ENCODE measurements around the gene NEDD4L. TPM values are rescaled to one million over a fixed set of nuclear protein-coding genes. Genes with fewer than 3 reads are reported as not detected.

Gene NEDD4L
- total and polyA plus RNA-seq, 5 donors from 2014 or later, result 4.4 to 19.6 (median 7.8) TPM

DNA sequence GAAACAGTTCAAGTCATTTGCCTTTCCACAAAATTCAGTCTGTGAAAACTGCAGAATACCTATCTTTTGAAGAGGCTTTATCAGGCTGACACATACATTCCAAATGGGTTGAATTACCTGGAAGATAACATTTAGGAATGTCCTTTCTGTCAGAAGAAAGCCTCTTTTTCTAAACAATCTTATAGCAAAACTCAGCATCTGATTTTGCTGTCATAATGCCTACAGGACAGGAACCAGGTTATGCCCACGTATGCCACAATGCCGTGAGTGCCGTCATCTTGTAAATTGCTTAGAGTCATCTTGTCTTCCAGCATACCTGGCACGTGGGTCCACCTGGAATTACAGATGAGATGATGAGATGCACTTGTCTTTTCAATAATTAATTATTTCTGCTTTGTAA is 309.6 kb downstream of the NEDD4L start:
- Mint-ChIP-seq H3K4me3 (no peak overlapping the region), H3K27ac (no peak overlapping the region), H3K4me1 (peaks cover 0 to 4% (median under 1%) of the 10 kb centered on the region in 4 donors), H3K9me3 (no peaks in the 10 kb centered on the region), H3K36me3 (no peaks in the 10 kb centered on the region), H3K27me3 (no peaks in the 10 kb centered on the region)
- ATAC-seq (ENCODE audit: low read depth in 2 of 2), result no peak
- Histone ChIP-seq H3K27ac (ENCODE audit: insufficient read depth, low read length, poor library complexity, severe bottlenecking) (no peak overlapping the region), H3K4me1 (ENCODE audit: control insufficient read depth, insufficient read depth, low read length, poor library complexity, severe bottlenecking) (no peaks in the 10 kb centered on the region), H3K36me3 (ENCODE audit: control insufficient read depth, insufficient read depth, low read length) (no peaks in the 10 kb centered on the region), H3K9me3 (ENCODE audit: control insufficient read depth in 2 of 2, low read length in 2 of 2) (no peaks in the 10 kb centered on the region), H3K27me3 (ENCODE audit: control insufficient read depth, insufficient read depth, low read length) (no peaks in the 10 kb centered on the region), H3K4me3 (ENCODE audit: low read depth, low read length) (no peak overlapping the region)
- no peak for DNase-seq

DNA sequence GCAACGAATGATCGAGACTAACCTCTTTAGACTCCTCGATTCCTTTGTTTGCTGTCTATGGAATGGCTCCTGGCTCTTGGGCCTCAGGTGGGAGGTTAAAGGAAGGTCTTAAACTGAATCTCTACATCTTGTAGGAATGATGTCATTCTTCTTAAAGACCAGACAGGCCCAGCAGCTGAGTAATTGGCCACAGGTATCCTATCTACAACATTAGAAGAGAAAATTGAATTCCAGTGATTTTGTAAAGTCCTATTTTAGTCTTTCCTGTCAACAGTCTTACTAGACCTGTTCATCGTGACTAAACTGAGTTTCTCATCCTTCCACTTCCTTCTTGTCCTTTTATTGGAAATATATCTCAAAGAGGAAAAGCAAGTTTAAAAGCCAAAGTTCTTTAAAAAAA is 310.0 kb downstream of the NEDD4L start:
- peaks cover 0 to 4% (median under 1%) of the 10 kb centered on the region in 4 donors for H3K4me1 Mint-ChIP-seq
- H3K27me3 Mint-ChIP-seq, result no peaks in the 10 kb centered on the region
- no peaks in the 10 kb centered on the region for H3K36me3 ChIP-seq (ENCODE audit: control insufficient read depth, insufficient read depth, low read length)
- no peaks in the 10 kb centered on the region for H3K9me3 ChIP-seq (ENCODE audit: control insufficient read depth in 2 of 2, low read length in 2 of 2)
- no peak overlapping the region for H3K4me3 Mint-ChIP-seq
- no peak for DNase-seq
- no peaks in the 10 kb centered on the region for H3K9me3 Mint-ChIP-seq
- no peak overlapping the region for H3K4me3 ChIP-seq (ENCODE audit: low read depth, low read length)
- H3K27ac Mint-ChIP-seq, result no peak overlapping the region
- H3K27ac ChIP-seq (ENCODE audit: insufficient read depth, low read length, poor library complexity, severe bottlenecking), result no peak overlapping the region
- no peaks in the 10 kb centered on the region for H3K27me3 ChIP-seq (ENCODE audit: control insufficient read depth, insufficient read depth, low read length)
- no peak for ATAC-seq (ENCODE audit: low read depth in 2 of 2)
- H3K36me3 Mint-ChIP-seq, result no peaks in the 10 kb centered on the region
- no peaks in the 10 kb centered on the region for H3K4me1 ChIP-seq (ENCODE audit: control insufficient read depth, insufficient read depth, low read length, poor library complexity, severe bottlenecking)

DNA sequence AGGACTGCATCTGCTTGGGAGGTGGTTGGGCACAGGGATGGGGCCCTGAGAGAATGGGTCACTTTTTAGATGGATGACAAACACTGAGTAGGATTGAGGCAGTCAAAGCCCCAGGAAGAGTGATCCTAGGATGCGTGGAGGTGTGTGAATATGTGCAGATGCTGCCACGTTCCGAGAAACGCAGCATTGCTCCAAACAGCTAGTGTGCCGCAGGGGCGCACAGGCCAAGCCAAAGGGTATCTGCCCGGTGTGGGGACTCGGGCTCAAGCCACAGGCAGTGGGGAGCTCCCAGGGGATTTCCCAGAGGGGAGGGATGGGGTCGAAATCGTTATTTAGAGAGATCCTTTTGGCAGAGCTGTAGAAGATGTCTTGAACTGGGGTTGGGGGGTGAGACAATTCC is 310.8 kb downstream of the NEDD4L start:
- ATAC-seq (ENCODE audit: low read depth in 2 of 2) (no peak), DNase-seq (no peak)
- H3K27me3 ChIP-seq (ENCODE audit: control insufficient read depth, insufficient read depth, low read length), result no peaks in the 10 kb centered on the region
- Mint-ChIP-seq H3K4me1 (peaks cover 0 to under 1% (median 0%) of the 10 kb centered on the region in 4 donors), H3K9me3 (peaks cover 0 to 3% (median 0%) of the 10 kb centered on the region in 7 donors), H3K4me3 (no peak overlapping the region), H3K36me3 (no peaks in the 10 kb centered on the region), H3K27me3 (no peaks in the 10 kb centered on the region), H3K27ac (no peak overlapping the region)
- H3K9me3 ChIP-seq (ENCODE audit: control insufficient read depth in 2 of 2, low read length in 2 of 2), result no peaks in the 10 kb centered on the region
- no peaks in the 10 kb centered on the region for H3K4me1 ChIP-seq (ENCODE audit: control insufficient read depth, insufficient read depth, low read length, poor library complexity, severe bottlenecking)
- no peaks in the 10 kb centered on the region for H3K36me3 ChIP-seq (ENCODE audit: control insufficient read depth, insufficient read depth, low read length)
- no peak overlapping the region for H3K27ac ChIP-seq (ENCODE audit: insufficient read depth, low read length, poor library complexity, severe bottlenecking)
- H3K4me3 ChIP-seq (ENCODE audit: low read depth, low read length), result no peak overlapping the region

DNA sequence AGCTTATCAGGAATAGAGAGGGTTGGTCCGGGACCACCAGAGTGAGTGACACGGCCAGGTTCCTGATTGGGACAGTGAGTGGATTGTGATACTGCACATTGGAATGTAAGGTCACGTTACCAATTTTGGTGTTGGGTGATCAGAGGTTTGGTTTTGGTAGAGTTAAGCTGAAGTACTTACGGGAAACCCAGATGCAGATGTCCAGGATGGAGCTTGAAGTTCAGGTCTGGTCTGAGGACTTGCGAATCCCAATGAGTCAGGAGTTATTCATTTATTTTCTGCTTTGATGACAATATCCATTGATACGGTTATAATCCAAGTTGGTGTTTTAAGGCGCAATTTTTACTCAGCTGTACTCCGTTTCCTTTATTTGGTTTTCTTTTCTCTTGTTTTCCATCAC is 311.2 kb downstream of the NEDD4L start:
- Histone ChIP-seq H3K36me3 (ENCODE audit: control insufficient read depth, insufficient read depth, low read length) (no peaks in the 10 kb centered on the region), H3K9me3 (ENCODE audit: control insufficient read depth in 2 of 2, low read length in 2 of 2) (no peaks in the 10 kb centered on the region), H3K27ac (ENCODE audit: insufficient read depth, low read length, poor library complexity, severe bottlenecking) (no peak overlapping the region), H3K27me3 (ENCODE audit: control insufficient read depth, insufficient read depth, low read length) (no peaks in the 10 kb centered on the region), H3K4me1 (ENCODE audit: control insufficient read depth, insufficient read depth, low read length, poor library complexity, severe bottlenecking) (no peaks in the 10 kb centered on the region), H3K4me3 (ENCODE audit: low read depth, low read length) (no peak overlapping the region)
- DNase-seq (no peak), ATAC-seq (ENCODE audit: low read depth in 2 of 2) (no peak)
- Mint-ChIP-seq H3K27ac (no peak overlapping the region), H3K36me3 (no peaks in the 10 kb centered on the region), H3K4me3 (no peak overlapping the region), H3K9me3 (peaks cover 0 to 3% (median 0%) of the 10 kb centered on the region in 7 donors), H3K4me1 (no peaks in the 10 kb centered on the region), H3K27me3 (no peaks in the 10 kb centered on the region)

DNA sequence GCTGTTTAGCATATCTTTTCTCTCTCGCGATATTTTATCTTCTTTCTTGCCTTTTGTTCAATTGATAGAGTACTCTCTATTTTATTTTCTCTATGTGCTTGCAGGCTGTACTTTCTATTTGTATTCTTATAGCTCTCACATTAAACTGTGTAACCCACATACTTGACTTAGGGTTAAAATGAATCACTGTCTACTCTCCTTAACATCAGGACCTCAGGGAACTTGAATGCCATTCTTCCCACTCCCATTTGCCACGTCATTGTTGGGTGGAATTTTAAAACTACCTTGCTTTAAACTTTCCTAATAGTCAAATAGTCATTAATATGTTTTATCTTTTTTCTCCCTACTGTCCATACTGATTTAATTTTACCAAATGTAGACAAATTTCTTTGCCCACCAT is 315.2 kb downstream of the NEDD4L start:
- no peaks in the 10 kb centered on the region for H3K36me3 ChIP-seq (ENCODE audit: control insufficient read depth, insufficient read depth, low read length)
- peaks cover 0 to 3% (median 0%) of the 10 kb centered on the region in 7 donors for H3K9me3 Mint-ChIP-seq
- no peaks in the 10 kb centered on the region for H3K27me3 Mint-ChIP-seq
- H3K36me3 Mint-ChIP-seq, result no peaks in the 10 kb centered on the region
- no peaks in the 10 kb centered on the region for H3K9me3 ChIP-seq (ENCODE audit: control insufficient read depth in 2 of 2, low read length in 2 of 2)
- ATAC-seq (ENCODE audit: low read depth in 2 of 2) (no peak), DNase-seq (no peak)
- H3K27ac ChIP-seq (ENCODE audit: insufficient read depth, low read length, poor library complexity, severe bottlenecking), result no peak overlapping the region
- no peak overlapping the region for H3K4me3 Mint-ChIP-seq
- H3K4me1 ChIP-seq (ENCODE audit: control insufficient read depth, insufficient read depth, low read length, poor library complexity, severe bottlenecking), result no peaks in the 10 kb centered on the region
- no peaks in the 10 kb centered on the region for H3K4me1 Mint-ChIP-seq
- no peaks in the 10 kb centered on the region for H3K27me3 ChIP-seq (ENCODE audit: control insufficient read depth, insufficient read depth, low read length)
- H3K27ac Mint-ChIP-seq, result no peak overlapping the region
- H3K4me3 ChIP-seq (ENCODE audit: low read depth, low read length), result no peak overlapping the region

DNA sequence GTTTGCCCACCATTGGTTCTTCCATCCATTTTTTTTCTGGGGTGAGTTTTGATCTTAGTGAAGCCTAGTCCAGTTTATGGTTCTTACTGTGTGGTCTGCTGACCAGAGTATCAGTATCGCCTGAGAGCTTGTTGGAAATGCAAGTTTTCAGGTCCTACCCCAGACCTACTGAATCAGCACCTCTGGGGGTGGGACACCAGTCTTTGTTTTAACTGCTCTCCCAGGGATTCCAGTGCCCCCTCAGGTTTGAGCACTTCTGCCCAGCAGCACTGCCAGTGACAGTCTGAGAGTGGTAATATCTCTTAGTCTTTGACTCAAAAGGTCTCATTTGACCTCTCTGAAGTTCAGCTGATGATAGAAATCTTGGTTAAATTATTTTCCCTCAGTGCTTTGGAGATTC is 315.6 kb downstream of the NEDD4L start:
- H3K4me1 ChIP-seq (ENCODE audit: control insufficient read depth, insufficient read depth, low read length, poor library complexity, severe bottlenecking), result no peaks in the 10 kb centered on the region
- no peak overlapping the region for H3K4me3 Mint-ChIP-seq
- no peaks in the 10 kb centered on the region for H3K9me3 ChIP-seq (ENCODE audit: control insufficient read depth in 2 of 2, low read length in 2 of 2)
- no peaks in the 10 kb centered on the region for H3K36me3 Mint-ChIP-seq
- no peaks in the 10 kb centered on the region for H3K36me3 ChIP-seq (ENCODE audit: control insufficient read depth, insufficient read depth, low read length)
- no peak overlapping the region for H3K27ac ChIP-seq (ENCODE audit: insufficient read depth, low read length, poor library complexity, severe bottlenecking)
- H3K27ac Mint-ChIP-seq, result no peak overlapping the region
- H3K9me3 Mint-ChIP-seq, result peaks cover 0 to 3% (median 0%) of the 10 kb centered on the region in 7 donors
- ATAC-seq (ENCODE audit: low read depth in 2 of 2), result no peak
- no peak overlapping the region for H3K4me3 ChIP-seq (ENCODE audit: low read depth, low read length)
- H3K27me3 ChIP-seq (ENCODE audit: control insufficient read depth, insufficient read depth, low read length), result no peaks in the 10 kb centered on the region
- DNase-seq, result no peak
- H3K27me3 Mint-ChIP-seq, result no peaks in the 10 kb centered on the region
- H3K4me1 Mint-ChIP-seq, result no peaks in the 10 kb centered on the region

DNA sequence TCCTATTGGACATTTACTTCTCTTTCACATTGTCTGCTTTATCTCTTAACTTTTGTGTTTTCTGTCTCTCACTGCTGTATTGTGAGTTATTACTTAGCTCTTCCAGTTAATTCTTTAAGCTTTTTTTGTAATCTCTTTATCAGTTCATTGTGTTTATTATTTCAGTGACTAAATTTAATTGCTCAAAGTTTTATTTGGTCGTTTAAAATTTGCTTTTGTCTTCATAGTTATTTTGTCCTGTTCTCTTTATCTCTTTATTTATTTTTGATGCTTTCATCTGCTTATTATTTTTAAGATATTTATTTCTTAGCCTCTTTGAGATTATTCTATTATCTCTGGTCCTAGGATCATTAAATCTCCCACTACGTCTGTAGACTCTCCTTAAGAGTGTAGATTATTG is 316.3 kb downstream of the NEDD4L start:
- Histone ChIP-seq H3K27me3 (ENCODE audit: control insufficient read depth, insufficient read depth, low read length) (no peaks in the 10 kb centered on the region), H3K4me3 (ENCODE audit: low read depth, low read length) (no peak overlapping the region), H3K36me3 (ENCODE audit: control insufficient read depth, insufficient read depth, low read length) (no peaks in the 10 kb centered on the region), H3K9me3 (ENCODE audit: control insufficient read depth in 2 of 2, low read length in 2 of 2) (no peaks in the 10 kb centered on the region), H3K4me1 (ENCODE audit: control insufficient read depth, insufficient read depth, low read length, poor library complexity, severe bottlenecking) (no peaks in the 10 kb centered on the region), H3K27ac (ENCODE audit: insufficient read depth, low read length, poor library complexity, severe bottlenecking) (no peak overlapping the region)
- no peak for DNase-seq
- Mint-ChIP-seq H3K4me3 (no peak overlapping the region), H3K4me1 (no peaks in the 10 kb centered on the region), H3K27ac (no peak overlapping the region), H3K36me3 (no peaks in the 10 kb centered on the region), H3K9me3 (peaks cover 0 to 3% (median 0%) of the 10 kb centered on the region in 7 donors), H3K27me3 (no peaks in the 10 kb centered on the region)
- no peak for ATAC-seq (ENCODE audit: low read depth in 2 of 2)

DNA sequence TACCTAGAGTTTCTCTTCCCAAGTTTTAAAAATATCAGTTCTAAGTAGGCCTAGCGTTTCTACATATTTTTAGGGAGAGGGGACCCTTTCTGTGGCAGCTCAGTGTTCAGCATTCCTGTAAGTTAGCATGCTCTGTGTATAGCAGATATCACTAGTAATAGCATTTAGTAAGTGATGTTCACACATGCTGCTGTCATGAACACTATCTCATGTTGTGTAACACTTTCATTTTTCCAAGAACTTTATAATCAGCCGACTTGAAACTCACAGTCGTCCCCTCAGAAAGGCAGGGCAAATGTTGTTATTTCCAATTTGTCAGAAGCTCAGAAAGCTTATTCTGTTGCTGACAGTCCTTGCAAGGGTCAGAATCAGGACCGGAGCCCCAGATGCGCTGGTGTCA is 317.2 kb downstream of the NEDD4L start:
- no peaks in the 10 kb centered on the region for H3K27me3 ChIP-seq (ENCODE audit: control insufficient read depth, insufficient read depth, low read length)
- H3K4me1 ChIP-seq (ENCODE audit: control insufficient read depth, insufficient read depth, low read length, poor library complexity, severe bottlenecking), result no peaks in the 10 kb centered on the region
- Mint-ChIP-seq H3K4me1 (no peaks in the 10 kb centered on the region), H3K27me3 (no peaks in the 10 kb centered on the region), H3K4me3 (no peak overlapping the region), H3K36me3 (no peaks in the 10 kb centered on the region), H3K27ac (no peak overlapping the region), H3K9me3 (peaks cover 0 to 3% (median 0%) of the 10 kb centered on the region in 7 donors)
- no peaks in the 10 kb centered on the region for H3K36me3 ChIP-seq (ENCODE audit: control insufficient read depth, insufficient read depth, low read length)
- no peaks in the 10 kb centered on the region for H3K9me3 ChIP-seq (ENCODE audit: control insufficient read depth in 2 of 2, low read length in 2 of 2)
- no peak for DNase-seq
- no peak overlapping the region for H3K27ac ChIP-seq (ENCODE audit: insufficient read depth, low read length, poor library complexity, severe bottlenecking)
- no peak overlapping the region for H3K4me3 ChIP-seq (ENCODE audit: low read depth, low read length)
- ATAC-seq (ENCODE audit: low read depth in 2 of 2), result no peak

Data from CD4-positive, CD25-positive, alpha-beta regulatory T cell (primary cell).